ENCODE measurements around the gene HELZ.

GRCh38 chr17:67115401-67115800 is 129.6 kb downstream of the HELZ start:
- TF ChIP-seq CTCF (tag by site-specific recombination; IDR thresholded peaks at IDR 0.05) (no peak), PBX3 (CRISPR knock-in tag; IDR thresholded peaks at IDR 0.05) (no peak), KLF16 (tag by site-specific recombination; IDR thresholded peaks at IDR 0.05) (no peak), ZNF514 (tag by site-specific recombination; IDR thresholded peaks at IDR 0.05) (no peak), SALL2 (tag by site-specific recombination; IDR thresholded peaks at IDR 0.05; ENCODE audit: borderline replicate concordance) (no peak), ZNF624 (tag by site-specific recombination; IDR thresholded peaks at IDR 0.05) (no peak), ZNF501 (tag by site-specific recombination; IDR thresholded peaks at IDR 0.05) (no peak), ATF2 (tag by site-specific recombination; IDR thresholded peaks at IDR 0.05; ENCODE audit: low read depth) (no peak), ZNF843 (tag by site-specific recombination; IDR thresholded peaks at IDR 0.05) (no peak)
